ENCODE results near the gene MIS12. TPM values are rescaled to one million over a fixed set of nuclear protein-coding genes. Genes with fewer than 3 reads are reported as not detected.

Gene MIS12
- total RNA-seq, 1 experiment from 2014 or later = 14.7 TPM

GRCh38 chr17:5492970-5493369 is 6.6 kb downstream of the MIS12 start:
- Histone ChIP-seq H3K4me1 (ENCODE audit: control insufficient read depth in 1 of 2, insufficient read depth in 2 of 2, low read length in 2 of 2) (peaks cover 0 to 1% of the 10 kb centered on the region in 2 experiments; a peak in 1 of 4 replicates), H3K9me2 (ENCODE audit: insufficient read depth) (no peaks in the 10 kb centered on the region), H3K27me3 (ENCODE audit: insufficient read depth, low read length) (no peaks in the 10 kb centered on the region), H3K79me2 (ENCODE audit: insufficient read depth, low read length) (peaks cover 16% of the 10 kb centered on the region), H3K4me2 (ENCODE audit: low read length) (no peak overlapping the region), H3K4me3 (replicated peaks in 1 of 2; ENCODE audit: low read depth in 1 of 2, low read length in 2 of 2) (no peak overlapping the region), H3K9me3 (ENCODE audit: control insufficient read depth in 1 of 2, insufficient read depth in 1 of 2, low read depth in 1 of 2, low read length in 2 of 2) (peaks cover 0 to 4% of the 10 kb centered on the region in 2 experiments; a peak in 2 of 4 replicates), H4K20me1 (ENCODE audit: insufficient read depth) (no peaks in the 10 kb centered on the region), H3K36me3 (ENCODE audit: control insufficient read depth in 1 of 2, insufficient read depth in 2 of 2, low read length in 2 of 2) (peaks cover 8 to 23% of the 10 kb centered on the region in 2 experiments), H2AFZ (ENCODE audit: low read depth, low read length, poor library complexity, severe bottlenecking) (no peak overlapping the region), H3K27ac (ENCODE audit: low read depth, low read length) (no peak overlapping the region), H3K9ac (ENCODE audit: low read length) (no peak overlapping the region)
- intact Hi-C loops (cut with micrococcal nuclease) = no loop called here
- ChIA-PET POLR2A (no interaction called here), RAD21 (ENCODE audit: low non-redundant PET in 1 of 2, low total read pairs in 2 of 2, uncharacterized antibody in 2 of 2, unreplicated experiment in 2 of 2) (no interaction called here), CTCF (no interaction called here)
- no peak for DNase-seq (ENCODE audit: low read depth, low spot score)
- TF ChIP-seq ZBTB33 (IDR thresholded peaks at IDR 0.05; ENCODE audit: extremely low read depth, insufficient replicate concordance, low read length) (no peak), ELF1 (IDR thresholded peaks at IDR 0.05; ENCODE audit: borderline replicate concordance, low read depth) (no peak), SP1 (IDR thresholded peaks at IDR 0.05; ENCODE audit: low read depth) (no peak), ZNF274 (IDR thresholded peaks at IDR 0.05; ENCODE audit: low read depth, low read length) (no peak), RAD21 (IDR thresholded peaks at IDR 0.05; ENCODE audit: low read depth) (no peak), MAX (IDR thresholded peaks at IDR 0.05) (no peak), REST (IDR thresholded peaks at IDR 0.05; ENCODE audit: low read depth) (no peak), POLR2AphosphoS5 (IDR thresholded peaks at IDR 0.05; ENCODE audit: low read depth, low read length) (no peak), TCF7L2 (IDR thresholded peaks at IDR 0.05; ENCODE audit: borderline replicate concordance, extremely low read depth, insufficient read depth, insufficient read length) (no peak), YY1 (IDR thresholded peaks at IDR 0.05; ENCODE audit: extremely low read depth, insufficient replicate concordance, low read depth, low read length) (no peak)
- no TSS peak for BruUV-seq (replicated peaks)
- no peak for ATAC-seq
